Nephron progenitor cell (in vitro differentiated cells): Measurements from ENCODE around the gene TUG1.

Source experiments
- DNase-seq: peaks from one replicate; pipeline ENCODE4 v3.0.0; 2021
- H3K27ac Mint-ChIP-seq: 2 replicates; pipeline ENCODE4 v1.8.0; 2021; ENCODE audit warnings: mild to moderate bottlenecking, moderate library complexity, mixed read lengths
- H3K27me3 Mint-ChIP-seq: 2 replicates; pipeline ENCODE4 v1.8.0; 2021; ENCODE audit warnings: mild to moderate bottlenecking, low read depth, mixed read lengths; ENCODE audit not compliant: poor library complexity
- H3K36me3 Mint-ChIP-seq: 2 replicates; pipeline ENCODE4 v1.8.0; 2021; ENCODE audit warnings: low read depth, mixed read lengths
- H3K4me1 Mint-ChIP-seq: 2 replicates; pipeline ENCODE4 v1.8.0; 2021; ENCODE audit warnings: mixed read lengths
- H3K4me3 Mint-ChIP-seq: 2 replicates; pipeline ENCODE4 v1.8.0; 2021; ENCODE audit warnings: mild to moderate bottlenecking, moderate library complexity, mixed read lengths
- H3K9me3 Mint-ChIP-seq: 2 replicates; pipeline ENCODE4 v1.8.0; 2021; ENCODE audit warnings: mild to moderate bottlenecking, moderate library complexity, mixed read lengths
- CTCF ChIP-seq: fragments of 200-600 bp; sonication (generic); IDR thresholded peaks from 2 replicates; pipeline ENCODE4 v1.5.0; 2021; ENCODE audit warnings: antibody characterized with exemption

Gene TUG1

GRCh38 chr22:30947816-30948454 lies 21.1 kb upstream of the TUG1 start:
- TF ChIP-seq CTCF, result peak; percentile 31
- Mint-ChIP-seq H3K4me3 (no peak overlapping the region), H3K36me3 (peaks cover 57% of the 10 kb centered on the region), H3K4me1 (peaks cover 8% of the 10 kb centered on the region), H3K9me3 (no peaks in the 10 kb centered on the region), H3K27ac (no peak overlapping the region), H3K27me3 (no peaks in the 10 kb centered on the region)
- no peak for DNase-seq

- Mint-ChIP-seq H3K36me3 (peaks cover 65% of the 10 kb centered on the region), H3K27me3 (no peaks in the 10 kb centered on the region), H3K4me3 (no peak overlapping the region), H3K9me3 (no peaks in the 10 kb centered on the region), H3K27ac (no peak overlapping the region), H3K4me1 (peaks cover 8% of the 10 kb centered on the region)
- no peak for TF ChIP-seq CTCF
- no peak for DNase-seq
Measured at GRCh38 chr22:30948930-30949342, 20.1 kb upstream of the TUG1 start.

- no peaks in the 10 kb centered on the region for H3K9me3 Mint-ChIP-seq
- H3K27me3 Mint-ChIP-seq, result no peaks in the 10 kb centered on the region
- no peak for DNase-seq
- H3K27ac Mint-ChIP-seq, result no peak overlapping the region
- peaks cover 8% of the 10 kb centered on the region for H3K4me1 Mint-ChIP-seq
- no peak for TF ChIP-seq CTCF
- H3K4me3 Mint-ChIP-seq, result no peak overlapping the region
- peaks cover 61% of the 10 kb centered on the region for H3K36me3 Mint-ChIP-seq
Measured at GRCh38 chr22:30949934-30950660, 19.0 kb upstream of the TUG1 start.

- H3K9me3 Mint-ChIP-seq, result no peaks in the 10 kb centered on the region
- no peak for TF ChIP-seq CTCF
- H3K4me3 Mint-ChIP-seq, result no peak overlapping the region
- H3K36me3 Mint-ChIP-seq, result peaks cover 66% of the 10 kb centered on the region
- peaks cover 5% of the 10 kb centered on the region for H3K4me1 Mint-ChIP-seq
- no peak for DNase-seq
- no peaks in the 10 kb centered on the region for H3K27me3 Mint-ChIP-seq
- no peak overlapping the region for H3K27ac Mint-ChIP-seq
Measured at GRCh38 chr22:30953206-30953605, 15.9 kb upstream of the TUG1 start.

GRCh38 chr22:30955153-30955552 lies 13.9 kb upstream of the TUG1 start:
- no peaks in the 10 kb centered on the region for H3K9me3 Mint-ChIP-seq
- no peak for TF ChIP-seq CTCF
- peaks cover 68% of the 10 kb centered on the region for H3K36me3 Mint-ChIP-seq
- no peak overlapping the region for H3K4me3 Mint-ChIP-seq
- no peak overlapping the region for H3K27ac Mint-ChIP-seq
- H3K4me1 Mint-ChIP-seq, result no peaks in the 10 kb centered on the region
- H3K27me3 Mint-ChIP-seq, result no peaks in the 10 kb centered on the region
- DNase-seq, result no peak

GRCh38 chr22:30964858-30965257 lies 4.2 kb upstream of the TUG1 start:
- Mint-ChIP-seq H3K9me3 (peaks cover 73% of the 10 kb centered on the region), H3K27me3 (peaks cover 3% of the 10 kb centered on the region)

More at GRCh38 chr22:30964858-30965257, 4.2 kb upstream of the TUG1 start:
- no peak for DNase-seq
- H3K4me1 Mint-ChIP-seq, result peaks cover 10% of the 10 kb centered on the region
- TF ChIP-seq CTCF, result no peak
- no peak overlapping the region for H3K4me3 Mint-ChIP-seq
- H3K36me3 Mint-ChIP-seq, result peaks cover 86% of the 10 kb centered on the region
- H3K27ac Mint-ChIP-seq, result no peak overlapping the region
